K562 (cell line): ENCODE data around the gene IFT81. TPM values are rescaled to one million over a fixed set of nuclear protein-coding genes. Genes with fewer than 3 reads are reported as not detected.

Experiments
- ARID1B ChIP-seq: fragments of 450-650 bp; IDR thresholded peaks from 2 replicates; pipeline ENCODE4 v1.6.1; 2016; ENCODE audit warnings: antibody characterized with exemption, mild to moderate bottlenecking, inconsistent platforms
- ATF1 ChIP-seq, 2 experiments: fragments of 450-650 bp in 1 of 2; IDR thresholded peaks; 2 replicates each; pipeline ENCODE4 v1.6.1; 2016; ENCODE audit warnings: missing compliant biosample characterization in 1 of 2, missing genetic modification characterization in 1 of 2
- BMI1 ChIP-seq: fragments of 150-350 bp; IDR thresholded peaks from 2 replicates; pipeline ENCODE4 v1.6.1; 2014; ENCODE audit warnings: low read length
- ETV5 ChIP-seq: sonication (generic); formaldehyde crosslinking; IDR thresholded peaks from 2 replicates; pipeline ENCODE4 v1.4.0; 2020; ENCODE audit warnings: low read depth, mild to moderate bottlenecking, missing genetic modification reagents
- FIP1L1 ChIP-seq: fragments of 200-400 bp; formaldehyde crosslinking; IDR thresholded peaks from 2 replicates; pipeline ENCODE4 v1.6.1; 2018; ENCODE audit warnings: mild to moderate bottlenecking, low read depth, low read length; ENCODE audit not compliant: poor library complexity, severe bottlenecking
- GABPB2 ChIP-seq: fragments of 250-450 bp; sonication (Bioruptor Pico); conservative IDR thresholded peaks from 2 replicates; pipeline ENCODE4 v1.5.1; 2021; ENCODE audit warnings: mild to moderate bottlenecking
- HDAC6 ChIP-seq: IDR thresholded peaks from 2 replicates; pipeline ENCODE4 v1.6.1; 2012; ENCODE audit warnings: low read depth, mild to moderate bottlenecking, control low read depth, inconsistent platforms, low read length, moderate library complexity
- MCM7 ChIP-seq, 2 experiments: fragments of 450-650 bp; IDR thresholded peaks; 2 replicates each; pipeline ENCODE4 v1.6.1; 2016 to 2018
- MEIS2 ChIP-seq: fragments of 450-650 bp; IDR thresholded peaks from 2 replicates; pipeline ENCODE4 v1.6.1; 2014; ENCODE audit warnings: mild to moderate bottlenecking; ENCODE audit not compliant: partially characterized antibody
- NCOA1 ChIP-seq: fragments of 450-650 bp; IDR thresholded peaks from 2 replicates; pipeline ENCODE4 v1.6.1; 2016; ENCODE audit warnings: low read depth
- NCOA6 ChIP-seq: fragments of 450-650 bp; IDR thresholded peaks from 2 replicates; pipeline ENCODE4 v1.6.1; 2017; ENCODE audit warnings: mild to moderate bottlenecking
- NEUROD1 ChIP-seq: fragments of 150-350 bp; IDR thresholded peaks from 2 replicates; pipeline ENCODE4 v1.6.1; 2014; ENCODE audit warnings: borderline replicate concordance, low read length, low read depth; ENCODE audit not compliant: partially characterized antibody
- PKNOX1 ChIP-seq: fragments of 450-650 bp; IDR thresholded peaks from 2 replicates; pipeline ENCODE4 v1.6.1; 2016
- RBM25 ChIP-seq: fragments of 200-400 bp; formaldehyde crosslinking; IDR thresholded peaks from 2 replicates; pipeline ENCODE4 v1.6.1; 2018; ENCODE audit warnings: low read length, low read depth, moderate library complexity; ENCODE audit not compliant: severe bottlenecking
- RREB1 ChIP-seq: fragments of 250-450 bp; sonication (Bioruptor Pico); IDR thresholded peaks from 2 replicates; pipeline ENCODE4 v1.4.0; 2020
- SMAD4 ChIP-seq: fragments of 250-450 bp; sonication (Bioruptor Pico); conservative IDR thresholded peaks from 2 replicates; pipeline ENCODE4 v1.8.0; 2021; ENCODE audit warnings: inconsistent platforms, mild to moderate bottlenecking, moderate library complexity
- SOX6 ChIP-seq: fragments of 450-650 bp; IDR thresholded peaks from 2 replicates; pipeline ENCODE4 v1.6.1; 2014; ENCODE audit warnings: mild to moderate bottlenecking
- SPI1 ChIP-seq: IDR thresholded peaks from 2 replicates; pipeline ENCODE4 v1.6.1; 2011; ENCODE audit warnings: low read depth, low read length, control low read depth, borderline replicate concordance
- TBL1XR1 ChIP-seq, 2 experiments: IDR thresholded peaks; 2 replicates each; pipeline ENCODE4 v1.6.1; 2012; ENCODE audit warnings: improper control_type of control experiment in 2 of 2, low read length in 2 of 2, mild to moderate bottlenecking in 1 of 2
- ZBTB43 ChIP-seq: sonication (generic); formaldehyde crosslinking; IDR thresholded peaks from 2 replicates; pipeline ENCODE4 v1.8.0; 2023; ENCODE audit warnings: mild to moderate bottlenecking, missing genetic modification reagents
- ZNF174 ChIP-seq: fragments of 250-450 bp; sonication (Bioruptor Pico); IDR thresholded peaks from 2 replicates; pipeline ENCODE4 v1.4.0; 2020; ENCODE audit warnings: mild to moderate bottlenecking
- ZNF24 ChIP-seq: fragments of 450-650 bp; IDR thresholded peaks from 2 replicates; pipeline ENCODE4 v1.6.1; 2016
- polyA plus RNA-seq, 8 experiments: library from polyadenylated mRNA; depleted of rRNA in 4 of 8; stranded (reverse) in 5 of 8; unstranded in 3 of 8; fragments of >200 nt; fragmentation: Nextera tagmentation in 2 of 8; fragmentation: Illumina TruSeq in 1 of 8; extraction: Ambion mirVana in 2 of 8; extraction: Trizol in 1 of 8; gene quantifications; 2 replicates each; pipeline versions ENCODE4 v1.2.1 to v1.2.3, GENCODE V29; 2011 to 2014; ENCODE audit warnings: inconsistent platforms in 1 of 8, missing spikeins in 1 of 8
- total RNA-seq, 7 experiments: library from RNA; depleted of rRNA in 6 of 7; stranded (reverse); fragments of >200 nt in 6 of 7; fragmentation: Illumina TruSeq in 2 of 7; extraction: Trizol in 2 of 7; gene quantifications; 2 replicates each; pipeline versions ENCODE4 v1.2.1 to v1.2.3, GENCODE V29; 2011 to 2021; ENCODE audit warnings: low replicate concordance in 1 of 7

Gene IFT81
- total and polyA plus RNA-seq, 9 of the 15 experiments (the other 6 are each of a cell fraction or from before 2014, with no cell fraction given), result 2.8 to 11.9 (median 7.9) TPM

GRCh38 chr12:110093631-110094311 lies 30.4 kb upstream of the IFT81 start (continued):
- 0 out of 2 replicates have a peak, but pooled peaks have one; percentile 37 for TF ChIP-seq RREB1 (CRISPR knock-in tag)
- no peak for TF ChIP-seq GABPB2 (CRISPR knock-in tag)
- no peak for TF ChIP-seq ZNF174
- TF ChIP-seq ETV5 (CRISPR knock-in tag), result peak; percentile 46; the same call in 1 of the 2 replicates
- peak; percentile 25 for TF ChIP-seq NEUROD1
- TF ChIP-seq ARID1B, result peak; percentile 90
- peak; percentile 86 for TF ChIP-seq PKNOX1
- TF ChIP-seq ZBTB43 (CRISPR knock-in tag), result 0 out of 2 replicates have a peak, but pooled peaks have one; percentile 30
- TF ChIP-seq SPI1, result no peak
- peak; percentile 99 for TF ChIP-seq MEIS2
- no peak for TF ChIP-seq BMI1
- TF ChIP-seq TBL1XR1 (IDR thresholded peaks at IDR 0.05; ENCODE audit: low read length in 2 of 2), result peak in 1 of 2 experiments; percentile 84; a peak in 2 of 4 replicates
- no peak for TF ChIP-seq NCOA6
- no peak for TF ChIP-seq MCM7 (IDR thresholded peaks at IDR 0.05)
- TF ChIP-seq SOX6, result peak; percentile 95
- peak; percentile 42; the same call in 1 of the 2 replicates for TF ChIP-seq NCOA1
- no peak for TF ChIP-seq ATF1 (CRISPR knock-in tag; IDR thresholded peaks at IDR 0.05)
- no peak for TF ChIP-seq ATF1 (tag; IDR thresholded peaks at IDR 0.05)
- TF ChIP-seq HDAC6, result no peak
- peak; percentile 15 for TF ChIP-seq RBM25
- peak; percentile 98 for TF ChIP-seq ZNF24
- peak; percentile 80 for TF ChIP-seq SMAD4 (CRISPR knock-in tag)
- TF ChIP-seq FIP1L1, result no peak
- TF ChIP-seq, all 486 proteins: peak for 82
